Lower leg skin (tissue), 4 donors: Measurements from ENCODE around the gene NTM. TPM values are rescaled to one million over a fixed set of nuclear protein-coding genes. Genes with fewer than 3 reads are reported as not detected.

ENCODE experiments used
- DNase-seq, 2 donors: peaks; one replicate each; pipeline ENCODE4 v3.0.0-alpha.2; 2019; ENCODE audit warnings: low spot score in 2 of 2
- H3K4me3 ChIP-seq: fragments of 200-600 bp; sonication (generic); 2 replicates; pipeline ENCODE4 v1.5.1; 2017; ENCODE audit warnings: mild to moderate bottlenecking, low read depth; ENCODE audit not compliant: poor library complexity, severe bottlenecking
- CTCF ChIP-seq, 3 donors: fragments of 450-650 bp; IDR thresholded peaks; one replicate each; pipeline ENCODE4 v1.5.1; 2016; ENCODE audit warnings: antibody characterized with exemption in 3 of 3, mild to moderate bottlenecking in 3 of 3, moderate library complexity in 2 of 3
- POLR2A ChIP-seq, 2 donors: fragments of 450-650 bp; IDR thresholded peaks; one replicate each; pipeline ENCODE4 v1.6.1; 2016 to 2017; ENCODE audit warnings: antibody characterized with exemption in 2 of 2, mild to moderate bottlenecking in 1 of 2, moderate library complexity in 1 of 2
- WGBS, 2 donors: methylation state at CpG; one replicate each; pipeline ENCODE4 v1.1.5; 2018; 5-methylcytosine and 5-hydroxymethylcytosine counted together
- intact Hi-C: fragments of 100-400 bp; cut with DNase I; formaldehyde crosslinking; loops from one replicate; pipeline ENCODE4 v1.15.0; 2023; ENCODE audit warnings: low total_unique reads
- total RNA-seq, 4 donors: library from RNA; depleted of rRNA; stranded (reverse); fragments of >200 nt; gene quantifications; one replicate each; pipeline ENCODE4 v1.1.0, GENCODE V29; 2016

NTM gene
- total RNA-seq, 4 donors from 2014 or later = 2.8 to 5.7 (median 4.9) TPM

DNA sequence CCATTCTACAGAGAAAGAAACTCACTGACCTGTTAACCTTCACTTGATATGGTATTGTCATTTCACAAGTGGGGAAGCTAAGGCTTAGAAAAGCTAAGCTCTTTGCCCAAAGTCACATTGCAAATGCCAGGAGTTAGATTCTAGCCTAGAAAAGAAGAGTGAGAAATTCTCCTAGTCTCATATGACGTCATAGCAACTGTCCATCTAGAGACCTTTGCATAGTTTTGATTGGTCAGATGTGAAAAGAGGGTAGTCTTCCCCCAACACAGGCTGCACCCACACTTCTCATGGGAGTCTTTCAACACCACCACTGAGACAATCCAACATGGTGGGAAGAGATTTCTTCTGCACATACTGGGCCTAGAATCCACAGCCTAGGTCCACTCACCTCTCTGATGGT lies 197.9 kb downstream of the NTM start:
- TF ChIP-seq CTCF (IDR thresholded peaks at IDR 0.05) (no peak), POLR2A (IDR thresholded peaks at IDR 0.05) (no peak)
- WGBS, 2 donors = 73 to 85% methylated on average over 1 of the region's 1 CpG
- intact Hi-C loops = no loop called here
- no peak overlapping the region for H3K4me3 ChIP-seq
- no peak for DNase-seq

DNA sequence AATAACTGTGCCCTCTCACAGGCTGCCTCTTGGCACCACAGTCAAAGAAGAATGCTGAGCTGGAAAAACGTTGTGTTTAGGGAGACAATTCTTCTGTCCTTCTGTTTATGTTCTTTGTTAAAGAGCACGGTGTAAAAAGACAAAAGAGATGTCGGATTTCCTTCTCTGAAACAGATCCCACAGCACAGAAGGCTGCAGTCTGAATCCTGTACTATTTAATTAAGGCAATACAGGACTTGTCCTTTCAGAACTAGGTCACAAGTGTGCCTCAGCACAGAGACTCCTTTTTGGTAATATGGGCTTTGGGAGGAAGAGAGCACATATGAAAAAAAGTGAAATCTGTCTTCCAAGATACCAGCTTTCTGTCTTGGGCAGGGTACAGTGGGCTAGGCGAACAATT lies 201.2 kb downstream of the NTM start:
- H3K4me3 ChIP-seq = no peak overlapping the region
- WGBS, 2 donors = 38 to 44% methylated on average over 4 of the region's 4 CpGs
- DNase-seq = no peak
- TF ChIP-seq CTCF (IDR thresholded peaks at IDR 0.05) (no peak), POLR2A (IDR thresholded peaks at IDR 0.05) (no peak)
- intact Hi-C loops = no loop called here

GRCh38 chr11:131572423-131572822 lies 202.0 kb downstream of the NTM start:
- WGBS, 2 donors = 79 to 82% methylated on average over 7 of the region's 7 CpGs
- DNase-seq = no peak
- no peak overlapping the region for H3K4me3 ChIP-seq
- intact Hi-C loops = no loop called here
- TF ChIP-seq POLR2A (IDR thresholded peaks at IDR 0.05) (no peak), CTCF (IDR thresholded peaks at IDR 0.05) (no peak)

- intact Hi-C loops = no loop called here
- TF ChIP-seq POLR2A (IDR thresholded peaks at IDR 0.05) (no peak), CTCF (IDR thresholded peaks at IDR 0.05) (no peak)
- WGBS, 2 donors = 49 to 58% methylated on average over 7 of the region's 7 CpGs
- DNase-seq = no peak
- H3K4me3 ChIP-seq = no peak overlapping the region
Observed at GRCh38 chr11:131579932-131580387, 209.5 kb downstream of the NTM start.

- H3K4me3 ChIP-seq = no peak overlapping the region
- DNase-seq = peak in 1 of 2 donors; percentile 23
- TF ChIP-seq CTCF (IDR thresholded peaks at IDR 0.05) (no peak), POLR2A (IDR thresholded peaks at IDR 0.05) (no peak)
- WGBS, 2 donors = 82 to 86% methylated on average over 4 of the region's 4 CpGs
- intact Hi-C loops = no loop called here
Observed at GRCh38 chr11:131580476-131580875, 210.1 kb downstream of the NTM start.

DNA sequence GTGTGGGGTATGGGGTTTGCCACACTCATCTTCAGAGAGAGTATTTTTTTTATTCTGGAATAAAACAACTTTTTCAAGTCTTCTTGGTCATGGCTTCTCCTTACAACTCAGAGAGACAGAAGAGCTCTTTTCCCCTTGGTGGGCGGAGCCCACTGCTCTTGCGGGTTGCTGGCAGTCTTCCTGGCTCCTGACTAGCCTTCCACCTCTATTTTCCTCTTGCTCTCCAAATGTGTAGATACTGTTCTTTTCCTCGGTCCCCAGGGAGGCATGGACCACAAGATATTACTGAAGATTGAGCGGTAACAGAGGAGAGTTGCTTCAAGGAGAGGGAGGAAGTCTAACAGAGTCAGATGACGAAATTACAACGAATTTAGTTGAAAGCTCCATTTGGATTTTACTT lies 210.6 kb downstream of the NTM start:
- 75 to 80% methylated on average over 6 of the region's 6 CpGs for WGBS, 2 donors
- peak in 1 of 2 donors; percentile 39 for DNase-seq
- H3K4me3 ChIP-seq = no peak overlapping the region
- intact Hi-C loops = no loop called here
- no peak for TF ChIP-seq POLR2A (IDR thresholded peaks at IDR 0.05)
- no peak for TF ChIP-seq CTCF (IDR thresholded peaks at IDR 0.05)
